Measurements from ENCODE around the gene METAP1D.
A peak's percentile ranks its signal among the peaks of the same experiment; 100 is the strongest.

The METAP1D gene

DNA sequence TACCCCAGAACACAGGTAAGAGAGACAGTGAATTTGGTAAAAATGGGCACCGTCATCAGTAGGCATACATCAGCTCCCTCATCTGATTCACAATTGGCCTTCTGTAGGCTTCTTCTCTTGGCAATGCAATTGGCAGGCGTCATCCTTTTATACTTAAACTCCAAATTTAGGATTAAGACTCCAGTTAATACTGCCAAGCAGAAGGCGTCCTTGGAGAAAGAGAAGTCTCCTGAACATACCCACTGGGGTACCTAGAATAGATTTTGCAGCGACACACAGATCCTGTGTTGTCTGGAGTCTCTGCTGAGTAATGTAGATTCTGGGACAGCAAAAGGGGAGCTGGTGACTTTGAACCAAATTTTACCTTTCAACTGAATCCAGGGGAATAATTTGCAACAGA, 592 bp upstream of the METAP1D start:
- peak; percentile 4 for DNase-seq

DNA sequence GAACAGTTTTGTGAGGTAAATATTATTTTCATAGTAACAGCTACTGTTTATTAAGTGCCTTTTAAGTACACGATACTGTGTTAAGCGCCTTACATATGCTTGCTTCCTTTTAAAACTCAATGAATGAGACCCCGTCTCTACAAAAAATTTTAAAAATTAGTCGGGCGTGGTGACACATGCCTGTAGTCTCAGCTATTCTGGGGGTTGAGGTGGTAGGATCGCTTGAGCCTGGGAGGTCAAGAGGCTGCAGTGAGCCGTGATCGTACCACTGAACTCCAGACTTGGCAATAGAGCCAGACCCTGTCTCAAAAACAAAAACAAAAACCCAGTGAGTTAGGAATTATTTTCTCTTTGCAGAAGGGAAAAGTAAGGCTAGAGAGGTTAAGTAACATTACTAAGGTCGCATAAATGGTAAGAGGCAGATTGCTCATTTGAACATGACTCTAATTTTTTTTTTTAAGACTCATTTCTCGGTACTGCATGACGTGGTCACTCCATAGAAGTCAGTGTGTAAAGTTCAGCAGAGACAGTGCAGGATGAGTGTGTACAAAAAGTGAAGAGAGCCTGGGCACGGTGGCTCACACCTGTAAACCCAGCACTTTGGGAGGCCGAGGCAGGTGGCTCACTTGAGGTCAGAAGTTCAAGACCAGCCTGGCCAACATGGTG, 1.1 kb downstream of the METAP1D start:
- DNase-seq, result no peak

DNA sequence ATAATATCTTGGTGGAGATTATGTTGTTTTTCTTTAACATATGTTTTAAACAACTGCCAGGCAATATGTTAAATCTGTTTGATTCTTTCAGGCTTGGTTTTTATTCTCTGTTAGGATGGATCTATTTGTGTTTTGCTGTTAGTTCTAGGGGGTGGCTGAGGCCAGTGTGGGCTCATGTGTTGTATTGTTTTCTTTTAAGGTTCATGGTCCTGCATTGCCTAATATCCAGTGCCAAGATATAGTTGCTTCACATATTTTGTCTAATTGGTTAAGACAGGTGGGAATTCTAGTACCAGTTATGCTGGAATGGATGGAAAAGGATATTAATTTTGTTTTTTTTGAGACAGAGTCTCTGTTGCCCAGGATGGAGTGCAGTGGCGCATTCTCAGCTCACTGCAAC, 7.6 kb downstream of the METAP1D start:
- DNase-seq, result no peak

DNA sequence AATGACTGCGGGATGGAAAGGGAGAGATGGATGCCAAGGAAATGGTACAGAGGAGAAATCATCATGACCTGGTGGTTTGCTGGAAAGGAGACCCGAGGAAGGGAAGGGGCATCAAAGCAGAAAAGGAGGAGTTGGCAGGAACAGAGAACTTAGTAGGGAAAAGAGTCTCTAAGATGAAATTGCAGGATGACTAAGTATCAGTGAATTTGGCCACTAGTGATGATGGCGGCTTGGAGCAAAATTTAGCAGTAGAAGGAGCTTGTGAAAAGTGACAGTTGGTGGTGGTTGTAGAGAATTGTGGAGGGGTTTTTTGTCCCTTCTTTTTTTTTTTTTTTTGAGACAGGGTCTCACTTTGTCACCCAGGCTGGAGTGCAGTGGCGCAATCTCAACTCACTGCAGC, 10.1 kb downstream of the METAP1D start:
- DNase-seq, result no peak

DNA sequence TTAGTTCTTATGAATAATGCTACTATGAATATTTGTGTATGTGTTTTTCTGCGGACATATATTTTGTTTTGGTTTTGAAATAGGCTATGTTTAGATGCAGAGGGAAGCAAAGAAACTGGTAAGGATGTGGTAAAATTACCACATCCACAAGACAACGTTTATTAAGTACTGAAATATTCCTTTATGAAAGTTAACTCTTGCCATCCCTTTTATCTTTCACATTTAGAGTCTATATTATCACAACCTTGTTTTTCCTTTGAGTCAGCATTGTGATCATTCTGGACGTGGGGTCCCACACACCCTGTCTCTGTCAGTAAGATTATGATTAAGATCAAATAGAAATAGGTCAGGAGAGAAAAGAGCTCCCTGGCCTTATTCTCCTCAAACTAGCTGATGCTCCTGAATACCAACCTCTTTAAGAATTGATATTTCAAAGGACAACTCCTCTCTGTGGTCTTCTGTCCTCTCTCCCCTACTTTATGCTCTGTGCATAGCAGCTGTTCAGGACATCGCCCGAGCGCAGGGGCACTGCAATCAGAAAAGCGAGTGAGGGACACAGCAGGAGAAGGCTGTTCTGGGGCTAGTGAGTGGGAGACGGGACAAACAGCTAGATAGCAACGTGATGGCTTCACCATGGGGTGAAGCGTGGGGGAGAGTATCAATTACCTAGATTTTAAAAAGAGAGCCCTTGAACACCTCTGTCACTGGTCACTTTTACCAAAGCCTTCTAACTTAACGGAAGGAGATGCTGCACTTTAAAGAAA, 12.2 kb downstream of the METAP1D start:
- DNase-seq, result no peak

DNA sequence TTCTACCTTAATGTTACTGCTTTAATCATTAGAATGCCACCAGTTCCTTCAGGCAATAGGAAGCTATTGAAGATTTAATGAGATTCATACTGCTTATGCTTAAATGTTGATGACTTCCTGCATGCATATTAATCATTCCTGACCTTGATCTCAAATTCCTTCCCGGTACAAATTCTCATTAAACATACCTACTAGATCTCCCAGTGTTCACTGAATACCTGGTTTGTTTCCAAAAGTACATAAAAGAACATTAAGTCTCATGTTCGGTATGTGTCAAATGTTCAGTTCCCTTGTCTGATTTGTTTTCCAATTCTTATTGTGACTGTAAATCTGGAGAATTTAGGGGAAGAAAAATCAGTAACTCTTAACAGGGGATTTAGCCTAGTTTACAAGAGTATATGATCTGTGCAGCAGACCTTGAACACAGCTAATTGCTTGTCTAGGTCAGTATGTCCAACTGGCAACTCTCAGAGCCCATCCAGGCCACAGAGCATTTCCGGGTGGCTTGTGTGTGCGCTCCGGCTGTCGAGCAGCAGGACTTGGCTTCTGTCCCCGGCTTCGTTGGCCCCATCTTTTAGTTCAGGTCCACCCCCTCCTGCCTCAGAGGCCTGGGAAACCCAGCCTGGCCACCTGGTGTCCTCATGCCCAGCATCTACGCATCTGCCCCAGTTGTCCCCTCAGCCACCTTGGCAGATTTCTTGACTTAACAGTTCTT, 13.1 kb downstream of the METAP1D start:
- DNase-seq, result no peak

DNA sequence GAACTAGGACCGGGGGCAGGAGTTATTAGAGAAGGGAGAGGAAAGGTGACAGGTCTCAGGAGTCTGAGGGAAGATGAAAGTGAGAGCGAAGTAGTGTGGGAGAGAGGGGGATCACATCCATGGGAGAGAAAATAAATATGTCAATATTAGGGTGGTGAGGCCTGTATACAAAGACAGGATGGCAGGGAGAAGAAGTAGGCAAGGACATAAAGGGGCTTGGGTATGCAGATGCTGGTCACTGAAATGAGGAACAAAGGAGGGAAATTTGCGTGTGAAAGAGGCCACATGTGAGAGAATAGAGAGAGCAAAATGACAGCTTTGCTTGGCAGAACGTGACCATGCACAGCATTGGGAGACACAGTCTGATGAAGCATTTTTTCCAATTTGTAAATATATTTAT, 13.6 kb downstream of the METAP1D start:
- DNase-seq, result no peak

DNA sequence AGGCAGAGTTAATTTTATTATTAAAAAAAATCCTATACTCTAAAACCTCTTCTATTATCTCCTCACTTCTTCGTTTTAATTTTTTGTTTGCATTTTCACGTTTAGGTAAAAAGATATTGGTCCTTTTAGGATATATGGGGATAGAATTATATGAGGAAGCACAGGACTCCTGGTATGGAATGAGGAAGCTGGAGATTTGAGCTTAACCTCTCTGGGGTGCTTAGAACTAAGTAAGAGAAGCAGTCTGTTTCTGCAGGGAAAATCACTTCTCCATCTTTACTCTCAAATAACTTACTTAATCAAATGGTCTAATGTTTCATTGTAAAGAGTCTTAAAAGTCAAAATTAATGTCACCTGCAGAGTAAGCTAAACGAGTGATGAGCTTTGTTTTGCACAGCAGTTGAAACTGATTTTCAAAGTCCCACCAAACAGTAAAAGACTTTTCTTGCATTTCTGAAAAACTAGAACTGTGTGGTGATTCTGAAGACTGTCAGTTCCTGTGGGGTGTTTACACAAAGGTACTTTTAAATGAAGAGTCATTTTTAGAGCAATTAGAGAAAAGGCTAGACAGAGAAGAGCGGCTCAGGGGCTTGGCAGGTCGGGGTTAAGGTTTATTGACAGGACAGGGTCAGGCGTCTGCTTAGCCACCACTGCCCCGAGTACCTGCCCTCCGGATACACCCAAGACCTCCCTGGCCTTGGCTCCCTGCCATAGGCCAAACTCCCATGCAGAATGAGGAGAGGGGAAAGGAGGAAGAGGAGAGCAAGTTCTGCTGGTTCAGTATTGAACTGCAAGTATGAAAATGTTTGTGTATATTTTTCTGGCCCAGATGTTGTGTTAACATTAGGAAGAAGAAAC, 21.6 kb downstream of the METAP1D start:
- no peak for DNase-seq

DNA sequence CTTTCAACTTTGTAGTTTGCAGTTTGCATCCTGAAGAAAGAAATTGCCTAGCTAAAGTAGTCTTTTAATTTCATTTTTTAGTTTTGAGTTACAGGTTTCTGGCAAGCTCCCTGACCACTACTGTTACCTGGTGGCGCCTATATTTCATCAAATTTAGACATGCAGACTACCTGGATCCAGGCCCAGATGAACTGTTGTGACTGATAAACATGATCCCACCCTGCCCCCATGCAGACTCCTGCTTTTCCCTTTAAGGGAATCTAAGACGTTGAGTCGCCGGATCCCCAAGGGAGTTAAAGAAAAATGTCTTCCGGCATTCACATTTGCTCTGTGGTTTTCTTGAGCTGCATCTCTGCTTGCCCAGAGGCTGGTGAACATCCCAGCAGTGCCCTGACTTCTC, 22.2 kb downstream of the METAP1D start:
- no peak for DNase-seq

DNA sequence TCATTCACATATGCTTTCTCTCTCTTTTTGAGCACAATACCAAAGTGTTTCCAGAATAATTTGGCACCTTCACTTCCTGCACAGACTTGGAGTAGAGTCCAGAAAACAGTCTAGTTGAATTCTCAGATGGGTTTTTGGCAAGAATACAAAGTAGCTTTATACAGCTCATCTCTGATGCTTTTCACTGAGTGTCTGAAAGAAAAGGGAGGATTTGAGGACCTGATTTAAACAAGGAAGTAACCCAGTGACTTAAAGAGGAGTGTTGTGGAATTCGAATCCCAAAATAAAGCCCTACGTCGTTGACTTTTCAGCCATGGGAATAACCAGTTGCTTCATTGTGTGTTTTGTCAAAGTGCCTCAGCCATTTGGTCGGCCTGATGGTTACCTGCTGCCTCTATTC, 31.8 kb downstream of the METAP1D start:
- no peak for DNase-seq

DNA sequence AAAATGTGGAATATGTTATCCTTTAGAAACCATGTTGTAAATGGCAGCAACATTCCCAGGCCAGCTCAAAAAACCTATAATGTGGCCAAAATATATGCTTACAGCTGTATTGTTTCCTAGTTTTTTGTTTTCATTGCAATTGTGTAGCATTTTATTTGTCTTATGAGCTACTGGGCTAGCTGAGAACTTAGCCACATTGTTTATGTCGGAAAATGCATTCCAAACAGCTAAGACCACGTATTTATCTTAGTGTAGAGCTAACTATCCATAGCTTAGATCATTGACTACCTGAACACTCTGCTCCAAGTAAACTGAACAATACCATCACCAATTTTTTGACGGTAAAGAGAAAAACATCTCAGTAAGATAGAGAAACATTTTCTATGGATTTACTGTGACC, 38.4 kb downstream of the METAP1D start:
- no peak for DNase-seq

DNA sequence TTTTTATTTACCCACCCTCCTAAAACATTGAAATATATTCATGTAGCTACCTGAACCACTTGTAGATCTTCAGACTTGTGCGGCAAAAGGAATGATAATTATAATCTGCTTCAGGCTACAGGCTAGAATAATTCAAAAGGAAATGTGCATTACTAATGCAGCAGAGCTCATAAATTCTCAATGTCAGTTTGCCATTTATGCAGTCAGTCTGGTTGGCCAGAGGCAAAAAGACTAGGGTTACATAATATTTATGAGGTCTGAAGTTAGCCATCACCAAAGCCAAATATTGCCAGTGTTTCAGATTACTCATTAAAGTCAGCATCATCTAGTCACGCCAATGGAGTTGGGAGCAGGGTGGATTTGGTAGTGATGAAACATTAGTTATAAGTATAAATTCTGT, 38.9 kb downstream of the METAP1D start:
- no peak for DNase-seq

DNA sequence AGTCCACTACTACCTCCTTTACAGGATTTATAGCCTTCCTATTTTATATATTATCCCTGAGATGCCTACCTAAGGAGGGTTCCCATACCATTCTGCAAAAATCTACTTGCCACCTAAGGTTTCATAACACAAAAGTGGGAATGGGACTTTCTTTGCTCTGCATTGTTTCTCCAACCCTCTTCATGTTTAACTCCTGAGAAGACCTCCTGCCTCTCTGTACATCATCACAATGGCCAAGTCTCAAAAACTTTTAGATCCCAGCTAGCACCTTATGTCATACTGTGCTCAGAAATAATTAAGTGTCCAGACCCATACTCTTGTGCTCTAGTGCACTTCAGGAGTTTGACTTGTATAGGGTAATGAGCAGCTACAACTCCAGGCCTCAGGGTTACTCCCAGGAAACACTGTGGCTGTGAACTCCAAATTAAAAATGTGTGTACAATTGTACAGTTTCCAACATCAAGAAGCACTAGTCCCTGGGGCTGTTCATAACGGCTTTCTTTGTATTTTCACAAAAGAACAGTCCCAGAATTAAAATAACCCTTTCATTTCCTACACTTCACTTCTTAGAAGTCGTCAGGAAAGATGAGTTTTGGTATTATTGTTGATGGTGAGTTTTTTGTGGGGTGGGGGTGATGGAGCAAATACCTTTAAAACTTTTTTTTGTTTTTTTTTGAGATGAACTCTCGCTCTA, 39.4 kb downstream of the METAP1D start:
- no peak for DNase-seq

DNA sequence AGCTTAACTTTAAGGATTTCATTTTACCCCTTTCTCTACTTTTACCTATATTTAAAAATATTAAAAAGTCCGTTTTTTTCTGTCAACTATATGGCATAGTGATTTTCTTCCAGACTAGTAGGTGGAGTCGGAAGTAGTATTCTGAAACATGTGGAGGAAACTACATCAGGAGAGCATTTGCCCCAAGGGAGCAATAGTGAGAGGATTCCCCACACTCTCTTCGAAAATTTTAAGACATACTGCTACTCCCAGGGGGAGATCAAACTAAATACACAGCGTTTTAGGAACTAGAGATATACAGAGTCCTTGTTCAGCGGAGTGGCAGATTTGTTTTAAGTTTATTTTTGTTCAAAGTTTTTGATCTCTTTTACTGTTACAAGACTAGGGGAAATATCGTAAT, 40.6 kb downstream of the METAP1D start:
- DNase-seq, result no peak

DNA sequence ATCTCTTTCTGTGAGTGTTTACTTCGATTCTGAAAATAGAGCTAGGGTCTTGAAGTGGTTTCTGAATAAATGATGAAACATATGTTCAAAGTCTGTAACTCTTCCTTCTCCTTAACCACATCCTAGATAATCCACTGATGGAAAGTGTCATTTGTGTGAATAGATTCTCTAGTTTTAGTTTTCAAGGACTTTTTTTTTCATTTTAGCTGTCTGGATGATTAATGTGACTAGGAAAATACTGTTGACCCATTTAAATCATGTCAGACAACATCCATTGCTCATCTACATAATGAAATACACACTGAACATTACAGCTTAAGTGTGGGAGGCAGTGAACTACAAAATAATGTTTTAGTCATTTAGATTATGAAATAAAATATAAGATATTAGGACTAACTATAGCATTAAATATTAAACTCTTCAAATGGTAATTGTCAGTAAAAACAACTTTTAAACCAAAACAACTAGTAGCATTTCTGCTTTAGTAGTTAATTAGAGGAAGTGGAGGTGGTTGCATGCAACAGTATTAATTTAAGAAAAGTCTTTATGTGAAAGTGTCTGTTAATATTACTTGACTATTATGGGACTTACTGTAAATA, 46.4 kb downstream of the METAP1D start:
- no peak for DNase-seq

DNA sequence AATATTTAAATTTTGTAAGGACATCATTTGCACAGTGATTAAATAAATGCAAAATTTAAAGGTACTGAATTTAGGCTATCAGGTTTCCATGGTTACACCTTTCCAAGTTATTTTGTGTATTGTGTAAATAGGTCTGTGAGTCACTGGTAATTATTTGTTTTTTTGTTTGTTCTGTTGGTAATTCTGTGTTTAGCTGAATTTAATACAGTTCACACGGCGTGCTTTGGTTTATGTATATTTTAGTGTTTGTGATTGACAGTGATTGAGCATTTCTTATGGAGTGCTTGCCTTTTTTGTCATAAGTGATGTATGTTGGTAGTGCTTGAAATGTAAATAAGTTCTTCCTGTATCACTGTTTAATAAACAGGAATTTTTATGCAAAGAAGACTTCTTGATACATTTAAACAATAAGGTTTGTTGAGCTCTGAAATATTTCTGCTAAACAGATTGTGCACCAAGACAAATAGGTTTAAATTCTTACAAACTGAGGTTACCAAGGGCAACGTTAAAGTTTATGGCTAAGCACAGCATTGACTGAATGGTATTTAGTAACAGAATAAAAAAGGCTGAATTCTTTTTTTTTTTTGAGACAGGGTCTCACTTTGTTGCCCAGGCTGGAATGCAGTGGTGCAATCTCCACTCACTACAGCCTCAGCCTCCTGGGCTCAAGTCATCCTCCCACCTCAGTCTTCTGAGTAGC, 47.3 kb downstream of the METAP1D start:
- DNase-seq, result no peak

DNA sequence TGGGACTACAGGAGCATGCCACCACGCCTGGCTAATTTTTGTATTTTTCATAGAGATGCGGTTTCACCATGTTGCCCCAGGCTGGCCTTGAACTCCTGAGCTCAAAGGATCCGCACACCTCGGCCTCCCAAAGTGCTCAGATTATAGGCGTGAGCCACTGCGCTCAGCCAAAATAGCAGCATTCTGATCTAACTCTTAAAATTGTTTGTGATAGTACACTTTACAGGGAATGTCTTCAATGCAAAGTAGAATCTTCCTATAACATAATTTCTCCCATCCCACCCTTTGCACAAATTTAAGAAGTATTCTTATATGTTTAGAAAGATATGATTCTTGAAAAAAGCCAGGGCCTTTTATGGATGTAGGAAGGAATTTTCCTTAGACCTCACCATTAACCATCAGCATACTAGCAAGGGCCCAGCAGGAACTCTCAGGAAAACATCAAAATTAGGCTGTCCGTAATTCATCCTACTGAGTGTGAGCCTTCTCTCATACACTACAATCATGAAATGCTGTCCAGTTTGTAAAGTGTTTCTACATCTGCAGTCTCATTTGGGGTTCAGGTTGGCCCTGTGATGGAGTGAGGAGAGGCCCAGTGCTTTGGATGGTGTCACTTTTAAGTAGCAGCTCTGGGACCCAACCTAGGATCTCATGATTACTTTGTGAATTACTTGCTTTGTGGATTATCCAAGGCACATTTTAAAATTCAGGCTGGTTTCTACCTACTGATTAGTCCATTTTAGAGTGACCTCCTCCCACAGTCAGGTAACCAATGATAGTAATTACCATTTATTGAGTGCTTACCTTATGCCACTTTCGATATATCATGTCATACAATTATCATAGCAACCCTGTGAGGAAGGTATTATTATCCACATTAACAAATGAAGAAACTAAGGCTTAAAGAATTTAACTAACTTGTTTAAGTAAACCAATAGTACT, 48.1 kb downstream of the METAP1D start:
- no peak for DNase-seq

DNA sequence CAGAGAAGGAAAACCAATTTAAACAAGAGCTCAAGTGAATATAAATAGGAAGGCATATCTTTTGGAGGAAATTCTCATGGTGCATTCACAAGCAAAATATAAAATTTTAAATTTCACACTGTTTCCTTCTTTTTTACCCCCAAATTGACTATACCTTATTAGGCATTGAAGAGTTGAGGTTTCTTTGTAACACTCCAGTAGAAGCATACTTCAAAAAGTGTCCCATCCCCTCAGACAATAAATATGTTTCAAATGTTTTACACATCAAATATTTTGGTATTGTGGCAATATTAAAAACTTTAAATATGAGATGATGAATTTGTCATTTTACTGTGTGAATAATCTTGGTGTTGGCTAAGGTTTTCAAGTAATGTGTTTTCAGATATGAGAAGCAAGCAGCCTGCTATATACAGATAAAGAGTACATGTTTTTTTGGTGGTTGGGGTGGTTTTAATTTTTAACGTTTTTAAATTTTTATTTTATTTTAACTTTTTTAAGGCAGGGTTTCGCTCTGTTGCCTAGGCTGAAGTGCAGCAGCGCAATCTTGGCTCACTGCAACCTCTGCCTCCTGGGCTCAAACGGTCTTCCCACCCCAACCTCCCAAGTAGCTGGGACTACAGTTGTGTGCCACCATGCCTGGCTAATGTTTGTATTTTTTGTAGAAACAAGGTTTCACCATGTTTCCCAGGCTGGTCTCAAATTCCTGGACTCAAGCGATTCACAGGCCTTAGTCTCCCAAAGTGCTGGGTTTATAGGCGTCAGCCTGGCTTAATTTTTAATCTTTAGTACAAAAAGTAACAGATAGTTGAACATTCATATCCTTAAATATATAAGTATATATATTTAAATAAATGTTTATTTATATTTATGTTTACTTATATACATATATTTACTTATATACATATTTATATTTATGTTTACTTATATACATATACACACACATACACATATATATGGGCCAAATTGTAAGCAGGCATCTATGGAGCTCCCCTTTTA, 49.1 kb downstream of the METAP1D start:
- DNase-seq, result no peak

DNA sequence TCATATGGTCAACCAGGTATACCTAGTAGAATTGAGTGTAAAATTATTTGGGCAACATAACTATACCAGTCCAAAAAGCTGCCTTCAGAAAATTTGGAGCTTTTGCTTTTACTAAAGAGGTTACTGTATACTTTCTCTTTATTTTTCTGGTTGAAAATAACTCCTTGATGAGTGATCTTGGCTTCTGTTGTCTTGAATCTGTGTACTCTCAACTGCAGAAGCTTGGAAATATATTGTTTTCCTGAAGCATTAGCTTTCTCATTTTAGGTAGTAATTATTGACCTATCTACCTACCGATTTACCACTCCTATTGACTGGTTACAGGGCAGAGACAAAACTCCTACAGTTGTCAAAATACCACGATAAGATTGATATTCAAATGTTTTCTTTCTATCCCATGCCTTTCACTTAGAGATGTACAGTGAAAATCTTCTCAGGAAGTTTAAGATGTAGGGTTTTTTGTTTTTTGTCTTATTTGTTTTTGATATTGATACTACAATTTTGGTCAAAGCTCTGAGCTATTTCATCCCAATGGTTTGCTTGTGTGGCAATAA, 49.9 kb downstream of the METAP1D start:
- no peak for DNase-seq

Data from RPMI8226 (cell line).